ENCODE results near the gene SMIM36. TPM values are rescaled to one million over a fixed set of nuclear protein-coding genes. Genes with fewer than 3 reads are reported as not detected.
A peak's percentile ranks its signal among the peaks of the same experiment; 100 is the strongest.
"Not testable (repeated sequence)": the region's sequence is repeated elsewhere in the genome, so short reads cannot be mapped to it uniquely, and the experiment has no call there.

SMIM36 gene
- total RNA-seq, 3 donors from 2014 or later: not detected

DNA sequence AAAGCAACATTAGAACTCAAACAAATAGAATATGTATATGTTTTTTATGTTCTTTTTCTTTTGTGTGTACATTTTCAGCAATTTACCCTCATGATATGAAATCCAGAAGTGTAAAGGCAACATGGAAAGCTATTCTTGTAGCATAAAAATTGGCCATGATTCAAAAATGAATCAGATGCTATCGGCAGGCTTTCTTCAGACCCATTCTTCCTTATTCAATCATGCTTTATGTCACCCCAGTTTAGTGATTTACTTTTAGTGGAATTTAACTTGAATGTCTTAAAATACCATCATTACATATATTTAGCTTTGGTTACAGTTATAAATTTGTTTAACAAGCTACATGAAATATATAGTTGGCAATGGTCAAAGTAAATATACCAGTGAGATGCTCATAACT, 21.4 kb upstream of the SMIM36 start:
- Histone ChIP-seq H3K27me3 (no peaks in the 10 kb centered on the region), H3K9me3 (no peaks in the 10 kb centered on the region), H3K27ac (no peak overlapping the region), H3K36me3 (no peaks in the 10 kb centered on the region), H3K4me3 (no peak overlapping the region), H3K4me1 (no peaks in the 10 kb centered on the region)
- intact Hi-C loops (cut with DNase I; ENCODE audit: low total_unique reads): no loop called here
- TF ChIP-seq POLR2AphosphoS5 (IDR thresholded peaks at IDR 0.05): no peak
- TF ChIP-seq POLR2A (IDR thresholded peaks at IDR 0.05): no peak
- TF ChIP-seq, protein P1, sequence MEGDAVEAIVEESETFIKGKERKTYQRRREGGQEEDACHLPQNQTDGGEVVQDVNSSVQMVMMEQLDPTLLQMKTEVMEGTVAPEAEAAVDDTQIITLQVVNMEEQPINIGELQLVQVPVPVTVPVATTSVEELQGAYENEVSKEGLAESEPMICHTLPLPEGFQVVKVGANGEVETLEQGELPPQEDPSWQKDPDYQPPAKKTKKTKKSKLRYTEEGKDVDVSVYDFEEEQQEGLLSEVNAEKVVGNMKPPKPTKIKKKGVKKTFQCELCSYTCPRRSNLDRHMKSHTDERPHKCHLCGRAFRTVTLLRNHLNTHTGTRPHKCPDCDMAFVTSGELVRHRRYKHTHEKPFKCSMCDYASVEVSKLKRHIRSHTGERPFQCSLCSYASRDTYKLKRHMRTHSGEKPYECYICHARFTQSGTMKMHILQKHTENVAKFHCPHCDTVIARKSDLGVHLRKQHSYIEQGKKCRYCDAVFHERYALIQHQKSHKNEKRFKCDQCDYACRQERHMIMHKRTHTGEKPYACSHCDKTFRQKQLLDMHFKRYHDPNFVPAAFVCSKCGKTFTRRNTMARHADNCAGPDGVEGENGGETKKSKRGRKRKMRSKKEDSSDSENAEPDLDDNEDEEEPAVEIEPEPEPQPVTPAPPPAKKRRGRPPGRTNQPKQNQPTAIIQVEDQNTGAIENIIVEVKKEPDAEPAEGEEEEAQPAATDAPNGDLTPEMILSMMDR (IDR thresholded peaks at IDR 0.05): no peak
- DNase-seq (ENCODE audit: low spot score in 2 of 2): no peak

DNA sequence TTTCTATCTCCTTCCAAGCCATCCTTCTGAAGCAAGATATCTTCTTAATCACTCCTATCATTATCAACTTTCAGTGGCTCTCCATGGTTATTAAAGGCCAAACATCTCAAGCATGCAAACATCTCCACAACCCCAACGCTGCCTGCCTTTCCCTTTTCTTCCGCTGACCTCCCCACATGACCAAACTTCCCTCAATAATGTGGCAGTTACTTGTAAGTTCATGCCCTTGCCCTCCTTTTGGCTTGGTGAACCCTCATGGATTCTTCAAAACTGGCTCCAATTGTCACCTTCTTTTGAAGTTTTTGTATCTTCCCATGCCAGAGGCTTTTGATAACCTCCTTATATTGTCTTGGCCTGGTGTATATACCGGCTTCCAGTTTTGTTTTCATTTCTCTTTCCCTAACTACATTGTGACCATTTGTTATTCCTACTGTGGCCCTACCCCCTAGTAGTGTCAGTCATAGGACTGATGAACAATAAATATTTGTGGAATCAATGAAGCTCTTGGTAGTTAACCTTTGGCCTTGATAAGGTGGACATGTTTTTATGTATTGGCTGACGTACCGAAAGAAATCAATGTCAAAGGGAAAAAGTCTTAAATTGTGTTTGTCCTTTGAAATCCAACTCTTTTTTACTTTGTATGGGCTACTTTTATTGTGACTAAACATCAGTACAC, 19.9 kb upstream of the SMIM36 start:
- no peak for DNase-seq (ENCODE audit: low spot score in 2 of 2)
- no peaks in the 10 kb centered on the region for H3K9me3 ChIP-seq
- H3K4me1 ChIP-seq: no peaks in the 10 kb centered on the region
- intact Hi-C loops (cut with DNase I; ENCODE audit: low total_unique reads): no loop called here
- TF ChIP-seq, protein P1 (IDR thresholded peaks at IDR 0.05): no peak
- H3K27me3 ChIP-seq: no peaks in the 10 kb centered on the region
- H3K27ac ChIP-seq: no peak overlapping the region
- H3K36me3 ChIP-seq: no peaks in the 10 kb centered on the region
- H3K4me3 ChIP-seq: no peak overlapping the region

DNA sequence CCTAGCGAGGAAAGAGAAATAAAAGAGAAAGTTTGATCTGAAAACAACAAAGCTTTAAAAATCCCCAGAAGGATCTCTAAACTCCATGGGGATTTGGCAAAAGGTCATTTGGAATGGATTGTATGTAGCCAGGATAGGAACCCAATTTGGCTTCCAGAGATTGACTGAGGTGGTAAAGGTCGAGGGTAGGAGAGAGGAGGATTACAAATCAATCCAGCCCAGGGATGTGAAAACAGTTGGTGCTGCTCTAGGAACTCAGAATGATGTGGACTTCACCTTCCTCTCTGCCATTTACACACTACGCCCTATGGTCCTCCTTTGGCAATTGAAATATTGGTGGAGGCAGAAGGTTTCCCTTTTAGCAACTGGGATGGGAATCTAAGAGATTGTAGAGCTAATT, 18.8 kb upstream of the SMIM36 start:
- Histone ChIP-seq H3K27me3 (no peaks in the 10 kb centered on the region), H3K9me3 (no peaks in the 10 kb centered on the region), H3K27ac (no peak overlapping the region), H3K36me3 (no peaks in the 10 kb centered on the region), H3K4me1 (no peaks in the 10 kb centered on the region), H3K4me3 (no peak overlapping the region)
- DNase-seq (ENCODE audit: low spot score in 2 of 2): no peak
- TF ChIP-seq, protein P1 (IDR thresholded peaks at IDR 0.05): no peak
- TF ChIP-seq POLR2A (IDR thresholded peaks at IDR 0.05) (no peak), POLR2AphosphoS5 (IDR thresholded peaks at IDR 0.05) (no peak)
- intact Hi-C loops (cut with DNase I; ENCODE audit: low total_unique reads): no loop called here

DNA sequence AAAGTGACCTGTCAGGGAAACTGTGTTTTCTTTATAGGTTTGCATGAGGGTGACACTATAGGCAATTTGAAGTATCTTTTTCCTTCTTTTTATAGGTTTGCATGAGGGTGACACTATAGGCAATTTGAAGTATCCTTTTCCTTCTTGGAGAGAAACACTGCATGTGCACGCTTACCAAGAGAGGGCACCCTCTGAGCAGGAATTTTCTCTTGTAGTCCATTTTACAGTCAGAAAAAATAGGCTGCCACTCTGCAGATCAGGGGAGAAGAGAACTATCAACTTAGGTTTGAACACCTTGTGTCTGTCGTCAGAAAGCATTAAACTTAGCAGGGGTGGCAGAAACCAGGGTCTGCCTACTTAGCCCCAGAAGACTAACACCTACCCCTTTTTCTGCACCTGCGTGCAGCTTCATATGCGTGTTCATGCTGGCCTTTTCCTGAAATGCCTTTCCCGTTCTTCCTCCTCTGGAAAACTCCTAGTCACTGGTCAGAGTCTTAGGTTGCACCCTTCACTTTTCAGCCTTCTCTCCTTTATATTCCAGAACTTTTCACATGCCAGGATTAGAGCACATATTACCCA, 16.4 kb upstream of the SMIM36 start:
- intact Hi-C loops (cut with DNase I; ENCODE audit: low total_unique reads): loop anchor here (1.0 kb wide), 1 partner anchor 79 kb away; no protein-coding TSS in a partner anchor
- H3K4me3 ChIP-seq: no peak overlapping the region
- no peaks in the 10 kb centered on the region for H3K9me3 ChIP-seq
- H3K27me3 ChIP-seq: no peaks in the 10 kb centered on the region
- no peak overlapping the region for H3K27ac ChIP-seq
- no peaks in the 10 kb centered on the region for H3K4me1 ChIP-seq
- no peaks in the 10 kb centered on the region for H3K36me3 ChIP-seq
- no peak for DNase-seq (ENCODE audit: low spot score in 2 of 2)
- TF ChIP-seq POLR2A (IDR thresholded peaks at IDR 0.05): no peak
- TF ChIP-seq, protein P1 (IDR thresholded peaks at IDR 0.05): peak in 2 of 3 donors; percentile 42 to 47

DNA sequence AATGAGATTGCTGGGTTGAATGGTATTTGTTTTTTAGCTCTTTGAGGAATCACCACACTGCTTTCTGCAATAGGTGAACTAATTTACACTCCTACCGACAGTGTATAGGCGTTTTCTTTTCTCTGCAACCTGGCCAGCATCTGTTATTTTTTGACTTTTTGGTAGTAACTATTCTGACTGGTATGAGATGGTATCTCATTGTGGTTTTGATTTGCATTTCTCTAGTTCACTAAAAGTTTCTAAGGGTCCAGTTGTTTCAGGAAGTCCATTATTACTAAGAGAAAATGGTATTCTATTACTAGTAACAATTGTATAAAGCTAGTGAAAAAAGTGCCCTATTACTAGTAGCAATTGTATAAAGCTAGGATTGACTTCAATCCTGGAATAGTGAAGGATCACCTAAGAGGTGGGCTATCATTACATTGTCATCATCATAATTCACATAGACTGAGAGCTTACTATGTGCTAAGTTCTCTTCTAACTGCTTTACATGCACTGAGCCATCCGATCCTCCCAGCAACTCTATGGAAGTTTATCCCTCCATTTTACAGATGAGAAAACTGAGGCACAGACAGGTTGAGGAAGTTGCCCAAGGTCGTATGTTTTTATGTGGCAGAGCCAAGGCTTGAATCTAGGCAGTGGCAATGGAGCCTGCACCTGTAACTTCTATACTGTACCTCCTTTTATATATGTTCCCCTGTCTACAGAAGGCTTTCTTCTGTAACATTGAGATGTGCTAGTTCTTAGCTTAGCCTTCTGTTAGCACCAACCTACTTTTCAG, 13.4 kb upstream of the SMIM36 start:
- H3K27ac ChIP-seq: no peak overlapping the region
- H3K9me3 ChIP-seq: no peaks in the 10 kb centered on the region
- no peaks in the 10 kb centered on the region for H3K4me1 ChIP-seq
- intact Hi-C loops (cut with DNase I; ENCODE audit: low total_unique reads): no loop called here
- H3K4me3 ChIP-seq: no peak overlapping the region
- TF ChIP-seq, protein P1 (IDR thresholded peaks at IDR 0.05): no peak
- no peak for TF ChIP-seq POLR2A (IDR thresholded peaks at IDR 0.05)
- TF ChIP-seq POLR2AphosphoS5 (IDR thresholded peaks at IDR 0.05): no peak
- H3K27me3 ChIP-seq: peaks cover 0 to under 1% of the 10 kb centered on the region in 2 donors
- no peak for DNase-seq (ENCODE audit: low spot score in 2 of 2)
- H3K36me3 ChIP-seq: no peaks in the 10 kb centered on the region

DNA sequence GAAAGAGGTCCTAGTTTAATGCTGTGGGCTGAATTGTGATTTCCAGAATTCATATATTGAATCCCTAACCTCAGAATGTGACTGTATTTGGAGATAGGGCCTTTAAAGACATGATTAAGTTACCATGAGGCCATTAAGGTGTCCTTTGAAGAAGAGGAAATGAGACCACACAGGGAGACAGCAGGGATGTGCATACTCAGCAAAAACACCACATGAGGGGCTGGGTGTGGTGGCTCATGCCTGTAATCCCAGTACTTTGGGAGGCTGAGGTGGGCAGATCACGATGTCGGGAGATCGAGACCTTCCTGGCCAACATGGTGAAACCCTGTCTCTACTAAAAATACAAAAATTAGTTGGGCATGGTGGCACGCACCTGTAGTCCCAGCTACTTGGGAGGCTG, 11.8 kb upstream of the SMIM36 start:
- H3K4me3 ChIP-seq; DNase-seq (ENCODE audit: low spot score in 2 of 2); H3K27ac ChIP-seq; H3K27me3 ChIP-seq; H3K36me3 ChIP-seq; H3K9me3 ChIP-seq; H3K4me1 ChIP-seq; intact Hi-C loops (cut with DNase I; ENCODE audit: low total_unique reads): not testable (repeated sequence)
